WTC11 (cell line): ENCODE results near the gene GNA14.

Experiments used
- ETV6 ChIP-seq: sonication (generic); formaldehyde crosslinking; IDR thresholded peaks from 2 replicates; pipeline ENCODE4 v1.8.1; 2022; ENCODE audit warnings: mild to moderate bottlenecking, missing genetic modification reagents
- FOXJ3 ChIP-seq: sonication (generic); formaldehyde crosslinking; IDR thresholded peaks from 2 replicates; pipeline ENCODE4 v1.9.0; 2021; ENCODE audit warnings: missing genetic modification reagents, mild to moderate bottlenecking, borderline replicate concordance
- NFYB ChIP-seq: sonication (generic); formaldehyde crosslinking; conservative IDR thresholded peaks from 2 replicates; pipeline ENCODE4 v1.8.0; 2022; ENCODE audit warnings: low read depth, missing genetic modification reagents
- SP1 ChIP-seq: sonication (generic); formaldehyde crosslinking; conservative IDR thresholded peaks from 2 replicates; pipeline ENCODE4 v1.8.1; 2022; ENCODE audit warnings: missing genetic modification reagents
- TEAD4 ChIP-seq: sonication (generic); formaldehyde crosslinking; IDR thresholded peaks from 2 replicates; pipeline ENCODE4 v1.8.0; 2022; ENCODE audit warnings: mild to moderate bottlenecking, missing genetic modification reagents
- ZBTB21 ChIP-seq: sonication (generic); formaldehyde crosslinking; IDR thresholded peaks from 2 replicates; pipeline ENCODE4 v1.8.1; 2023; ENCODE audit warnings: mild to moderate bottlenecking, missing genetic modification reagents, borderline replicate concordance
- ZNF232 ChIP-seq: sonication (generic); formaldehyde crosslinking; IDR thresholded peaks from 2 replicates; pipeline ENCODE4 v1.8.0; 2022; ENCODE audit warnings: mild to moderate bottlenecking, missing genetic modification reagents
- ZNF263 ChIP-seq: sonication (generic); formaldehyde crosslinking; IDR thresholded peaks from 2 replicates; pipeline ENCODE4 v1.8.1; 2022; ENCODE audit warnings: low read depth, mild to moderate bottlenecking, moderate library complexity, missing genetic modification reagents
- TF ChIP-seq, protein P1 (sequence below): fragments of 200-600 bp; IDR thresholded peaks from 2 replicates; pipeline ENCODE4 v1.8.0; 2022; ENCODE audit warnings: antibody characterized with exemption
- TF ChIP-seq, protein P2 (sequence below): sonication (generic); formaldehyde crosslinking; IDR thresholded peaks from 2 replicates; pipeline ENCODE4 v1.8.1; 2023; ENCODE audit warnings: mild to moderate bottlenecking, moderate library complexity, missing genetic modification reagents
- TF ChIP-seq, protein P3 (sequence below): sonication (generic); formaldehyde crosslinking; IDR thresholded peaks from 2 replicates; pipeline ENCODE4 v1.8.1; 2023; ENCODE audit warnings: mild to moderate bottlenecking, missing genetic modification reagents, moderate library complexity
- TF ChIP-seq, protein P4 (sequence below): fragments of 250-450 bp; sonication (Bioruptor Pico); IDR thresholded peaks from 2 replicates; pipeline ENCODE4 v1.9.0; 2021; ENCODE audit warnings: mild to moderate bottlenecking, borderline replicate concordance
- TF ChIP-seq, protein P5 (sequence below): sonication (generic); formaldehyde crosslinking; conservative IDR thresholded peaks from 2 replicates; pipeline ENCODE4 v1.8.1; 2023; ENCODE audit warnings: mild to moderate bottlenecking, low read depth, missing genetic modification reagents, moderate library complexity

DNA sequence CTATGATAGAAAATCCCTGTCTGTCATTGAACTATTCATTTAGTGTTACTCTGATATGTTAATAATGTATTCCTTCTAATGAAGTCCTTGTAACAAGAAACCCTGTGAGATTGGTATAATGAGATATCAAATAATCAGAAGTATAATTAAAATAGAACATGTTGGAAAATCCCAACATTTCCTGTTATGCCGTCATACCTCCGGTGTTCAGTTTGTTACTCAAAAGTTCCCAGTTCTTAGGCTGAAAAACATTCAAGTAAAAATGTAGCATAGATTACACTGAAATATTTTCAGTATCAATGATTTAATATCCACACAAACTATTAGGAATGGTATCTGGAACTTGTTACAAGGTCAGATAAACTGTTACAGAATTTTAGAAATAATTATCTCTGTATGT lies 227.5 kb downstream of the GNA14 start:
- TF ChIP-seq ETV6 (CRISPR knock-in tag): no peak
- TF ChIP-seq NFYB (CRISPR knock-in tag): no peak
- no peak for TF ChIP-seq TEAD4 (CRISPR knock-in tag)
- TF ChIP-seq, protein P1, sequence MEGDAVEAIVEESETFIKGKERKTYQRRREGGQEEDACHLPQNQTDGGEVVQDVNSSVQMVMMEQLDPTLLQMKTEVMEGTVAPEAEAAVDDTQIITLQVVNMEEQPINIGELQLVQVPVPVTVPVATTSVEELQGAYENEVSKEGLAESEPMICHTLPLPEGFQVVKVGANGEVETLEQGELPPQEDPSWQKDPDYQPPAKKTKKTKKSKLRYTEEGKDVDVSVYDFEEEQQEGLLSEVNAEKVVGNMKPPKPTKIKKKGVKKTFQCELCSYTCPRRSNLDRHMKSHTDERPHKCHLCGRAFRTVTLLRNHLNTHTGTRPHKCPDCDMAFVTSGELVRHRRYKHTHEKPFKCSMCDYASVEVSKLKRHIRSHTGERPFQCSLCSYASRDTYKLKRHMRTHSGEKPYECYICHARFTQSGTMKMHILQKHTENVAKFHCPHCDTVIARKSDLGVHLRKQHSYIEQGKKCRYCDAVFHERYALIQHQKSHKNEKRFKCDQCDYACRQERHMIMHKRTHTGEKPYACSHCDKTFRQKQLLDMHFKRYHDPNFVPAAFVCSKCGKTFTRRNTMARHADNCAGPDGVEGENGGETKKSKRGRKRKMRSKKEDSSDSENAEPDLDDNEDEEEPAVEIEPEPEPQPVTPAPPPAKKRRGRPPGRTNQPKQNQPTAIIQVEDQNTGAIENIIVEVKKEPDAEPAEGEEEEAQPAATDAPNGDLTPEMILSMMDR: no peak
- no peak for TF ChIP-seq ZNF232 (CRISPR knock-in tag)
- TF ChIP-seq, protein P2, sequence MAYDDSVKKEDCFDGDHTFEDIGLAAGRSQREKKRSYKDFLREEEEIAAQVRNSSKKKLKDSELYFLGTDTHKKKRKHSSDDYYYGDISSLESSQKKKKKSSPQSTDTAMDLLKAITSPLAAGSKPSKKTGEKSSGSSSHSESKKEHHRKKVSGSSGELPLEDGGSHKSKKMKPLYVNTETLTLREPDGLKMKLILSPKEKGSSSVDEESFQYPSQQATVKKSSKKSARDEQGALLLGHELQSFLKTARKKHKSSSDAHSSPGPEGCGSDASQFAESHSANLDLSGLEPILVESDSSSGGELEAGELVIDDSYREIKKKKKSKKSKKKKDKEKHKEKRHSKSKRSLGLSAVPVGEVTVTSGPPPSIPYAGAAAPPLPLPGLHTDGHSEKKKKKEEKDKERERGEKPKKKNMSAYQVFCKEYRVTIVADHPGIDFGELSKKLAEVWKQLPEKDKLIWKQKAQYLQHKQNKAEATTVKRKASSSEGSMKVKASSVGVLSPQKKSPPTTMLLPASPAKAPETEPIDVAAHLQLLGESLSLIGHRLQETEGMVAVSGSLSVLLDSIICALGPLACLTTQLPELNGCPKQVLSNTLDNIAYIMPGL (CRISPR knock-in tag): no peak
- TF ChIP-seq, protein P3, sequence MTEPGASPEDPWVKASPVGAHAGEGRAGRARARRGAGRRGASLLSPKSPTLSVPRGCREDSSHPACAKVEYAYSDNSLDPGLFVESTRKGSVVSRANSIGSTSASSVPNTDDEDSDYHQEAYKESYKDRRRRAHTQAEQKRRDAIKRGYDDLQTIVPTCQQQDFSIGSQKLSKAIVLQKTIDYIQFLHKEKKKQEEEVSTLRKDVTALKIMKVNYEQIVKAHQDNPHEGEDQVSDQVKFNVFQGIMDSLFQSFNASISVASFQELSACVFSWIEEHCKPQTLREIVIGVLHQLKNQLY (CRISPR knock-in tag): no peak
- TF ChIP-seq, protein P4, sequence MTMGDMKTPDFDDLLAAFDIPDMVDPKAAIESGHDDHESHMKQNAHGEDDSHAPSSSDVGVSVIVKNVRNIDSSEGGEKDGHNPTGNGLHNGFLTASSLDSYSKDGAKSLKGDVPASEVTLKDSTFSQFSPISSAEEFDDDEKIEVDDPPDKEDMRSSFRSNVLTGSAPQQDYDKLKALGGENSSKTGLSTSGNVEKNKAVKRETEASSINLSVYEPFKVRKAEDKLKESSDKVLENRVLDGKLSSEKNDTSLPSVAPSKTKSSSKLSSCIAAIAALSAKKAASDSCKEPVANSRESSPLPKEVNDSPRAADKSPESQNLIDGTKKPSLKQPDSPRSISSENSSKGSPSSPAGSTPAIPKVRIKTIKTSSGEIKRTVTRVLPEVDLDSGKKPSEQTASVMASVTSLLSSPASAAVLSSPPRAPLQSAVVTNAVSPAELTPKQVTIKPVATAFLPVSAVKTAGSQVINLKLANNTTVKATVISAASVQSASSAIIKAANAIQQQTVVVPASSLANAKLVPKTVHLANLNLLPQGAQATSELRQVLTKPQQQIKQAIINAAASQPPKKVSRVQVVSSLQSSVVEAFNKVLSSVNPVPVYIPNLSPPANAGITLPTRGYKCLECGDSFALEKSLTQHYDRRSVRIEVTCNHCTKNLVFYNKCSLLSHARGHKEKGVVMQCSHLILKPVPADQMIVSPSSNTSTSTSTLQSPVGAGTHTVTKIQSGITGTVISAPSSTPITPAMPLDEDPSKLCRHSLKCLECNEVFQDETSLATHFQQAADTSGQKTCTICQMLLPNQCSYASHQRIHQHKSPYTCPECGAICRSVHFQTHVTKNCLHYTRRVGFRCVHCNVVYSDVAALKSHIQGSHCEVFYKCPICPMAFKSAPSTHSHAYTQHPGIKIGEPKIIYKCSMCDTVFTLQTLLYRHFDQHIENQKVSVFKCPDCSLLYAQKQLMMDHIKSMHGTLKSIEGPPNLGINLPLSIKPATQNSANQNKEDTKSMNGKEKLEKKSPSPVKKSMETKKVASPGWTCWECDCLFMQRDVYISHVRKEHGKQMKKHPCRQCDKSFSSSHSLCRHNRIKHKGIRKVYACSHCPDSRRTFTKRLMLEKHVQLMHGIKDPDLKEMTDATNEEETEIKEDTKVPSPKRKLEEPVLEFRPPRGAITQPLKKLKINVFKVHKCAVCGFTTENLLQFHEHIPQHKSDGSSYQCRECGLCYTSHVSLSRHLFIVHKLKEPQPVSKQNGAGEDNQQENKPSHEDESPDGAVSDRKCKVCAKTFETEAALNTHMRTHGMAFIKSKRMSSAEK (CRISPR knock-in tag): no peak
- TF ChIP-seq, protein P5, sequence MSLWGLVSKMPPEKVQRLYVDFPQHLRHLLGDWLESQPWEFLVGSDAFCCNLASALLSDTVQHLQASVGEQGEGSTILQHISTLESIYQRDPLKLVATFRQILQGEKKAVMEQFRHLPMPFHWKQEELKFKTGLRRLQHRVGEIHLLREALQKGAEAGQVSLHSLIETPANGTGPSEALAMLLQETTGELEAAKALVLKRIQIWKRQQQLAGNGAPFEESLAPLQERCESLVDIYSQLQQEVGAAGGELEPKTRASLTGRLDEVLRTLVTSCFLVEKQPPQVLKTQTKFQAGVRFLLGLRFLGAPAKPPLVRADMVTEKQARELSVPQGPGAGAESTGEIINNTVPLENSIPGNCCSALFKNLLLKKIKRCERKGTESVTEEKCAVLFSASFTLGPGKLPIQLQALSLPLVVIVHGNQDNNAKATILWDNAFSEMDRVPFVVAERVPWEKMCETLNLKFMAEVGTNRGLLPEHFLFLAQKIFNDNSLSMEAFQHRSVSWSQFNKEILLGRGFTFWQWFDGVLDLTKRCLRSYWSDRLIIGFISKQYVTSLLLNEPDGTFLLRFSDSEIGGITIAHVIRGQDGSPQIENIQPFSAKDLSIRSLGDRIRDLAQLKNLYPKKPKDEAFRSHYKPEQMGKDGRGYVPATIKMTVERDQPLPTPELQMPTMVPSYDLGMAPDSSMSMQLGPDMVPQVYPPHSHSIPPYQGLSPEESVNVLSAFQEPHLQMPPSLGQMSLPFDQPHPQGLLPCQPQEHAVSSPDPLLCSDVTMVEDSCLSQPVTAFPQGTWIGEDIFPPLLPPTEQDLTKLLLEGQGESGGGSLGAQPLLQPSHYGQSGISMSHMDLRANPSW (CRISPR knock-in tag): no peak
- no peak for TF ChIP-seq SP1
- no peak for TF ChIP-seq ZBTB21 (CRISPR knock-in tag)
- no peak for TF ChIP-seq FOXJ3 (CRISPR knock-in tag)
- no peak for TF ChIP-seq ZNF263 (CRISPR knock-in tag)
